PC-3 (cell line): Measurements from ENCODE around the gene UTRN. TPM values are rescaled to one million over a fixed set of nuclear protein-coding genes. Genes with fewer than 3 reads are reported as not detected.
A peak's percentile ranks its signal among the peaks of the same experiment; 100 is the strongest.

Source experiments
- ATAC-seq: fragments of 200-7000 bp; cut with Tn5 transposase; 2 replicates; pipeline ENCODE4 v1.9.1; 2020; ENCODE audit warnings: mild to moderate bottlenecking, moderate library complexity
- BruUV-seq: library from RNA; stranded (reverse); fragments of 400-500 nt; replicated peaks from 2 replicates; lab custom pipeline; 2021; lab: Mats Ljungman, UMichigan
- CTCF ChIA-PET: fragments of 300-600 bp; sonication (Branson Sonifier 250); formaldehyde crosslinking; loops from one replicate; lab custom pipeline; 2022; ENCODE audit warnings: antibody characterized with exemption; lab: Charles Lee
- POLR2A ChIA-PET: fragments of 300-600 bp; sonication (Branson Sonifier 250); formaldehyde crosslinking; loops from one replicate; lab custom pipeline; 2022; ENCODE audit warnings: antibody characterized with exemption; ENCODE audit not compliant: unreplicated experiment; lab: Charles Lee
- DNase-seq: peaks from one replicate; pipeline ENCODE4 v3.0.0-alpha.2; 2015
- H2AFZ ChIP-seq: fragments of 300-600 bp; sonication (generic); 2 replicates; pipeline ENCODE4 v1.6.0; 2016; ENCODE audit warnings: antibody characterized with exemption, low read length
- H3F3A ChIP-seq: fragments of 300-600 bp; sonication (generic); one replicate; pipeline ENCODE4 v1.6.0; 2017; ENCODE audit warnings: antibody characterized with exemption, low read length, control low read depth, mild to moderate bottlenecking; ENCODE audit not compliant: unreplicated experiment
- H3K27ac ChIP-seq: fragments of 300-600 bp; sonication (generic); 2 replicates; pipeline ENCODE4 v1.5.1; 2016; ENCODE audit warnings: mild to moderate bottlenecking, low read length
- H3K27me3 ChIP-seq: fragments of 300-600 bp; sonication (generic); 2 replicates; pipeline ENCODE4 v1.6.1; 2016; ENCODE audit warnings: low read length, mixed read lengths
- H3K36me3 ChIP-seq: fragments of 300-600 bp; sonication (generic); 2 replicates; pipeline ENCODE4 v1.6.1; 2016; ENCODE audit warnings: low read depth, mixed run types, low read length, mixed read lengths
- H3K4me1 ChIP-seq: fragments of 300-600 bp; sonication (generic); 2 replicates; pipeline ENCODE4 v1.5.1; 2016; ENCODE audit warnings: low read length; ENCODE audit not compliant: insufficient read depth
- H3K4me2 ChIP-seq: fragments of 300-600 bp; sonication (generic); 2 replicates; pipeline ENCODE4 v1.6.0; 2016; ENCODE audit warnings: low read length
- H3K4me3 ChIP-seq: fragments of 300-600 bp; sonication (generic); 2 replicates; pipeline ENCODE4 v1.5.1; 2016; ENCODE audit warnings: mild to moderate bottlenecking, low read length, mixed read lengths
- H3K79me2 ChIP-seq: fragments of 300-600 bp; sonication (generic); 2 replicates; pipeline ENCODE4 v1.6.1; 2017; ENCODE audit warnings: low read length, mixed read lengths
- H3K9ac ChIP-seq: fragments of 300-600 bp; sonication (generic); 2 replicates; pipeline ENCODE4 v1.6.0; 2016; ENCODE audit warnings: mild to moderate bottlenecking, low read length
- H3K9me2 ChIP-seq: fragments of 300-600 bp; sonication (generic); replicated peaks from 2 replicates; pipeline ENCODE4 v1.6.1; 2016; ENCODE audit warnings: mixed run types, low read length, mixed read lengths
- H3K9me3 ChIP-seq: fragments of 300-600 bp; sonication (generic); 2 replicates; pipeline ENCODE4 v1.6.1; 2016; ENCODE audit warnings: low read length, mixed read lengths
- H4K20me1 ChIP-seq: fragments of 300-600 bp; sonication (generic); 2 replicates; pipeline ENCODE4 v1.6.1; 2016; ENCODE audit warnings: low read length, mixed read lengths
- CTCF ChIP-seq: fragments of 300-600 bp; sonication (generic); conservative IDR thresholded peaks from 2 replicates; pipeline ENCODE4 v1.5.1; 2017; ENCODE audit warnings: antibody characterized with exemption, low read depth, mild to moderate bottlenecking, low read length
- EZH2 ChIP-seq: fragments of 300-600 bp; sonication (generic); IDR thresholded peaks from one replicate; pipeline ENCODE4 v1.6.1; 2017; ENCODE audit warnings: antibody characterized with exemption, mild to moderate bottlenecking, low read length; ENCODE audit not compliant: unreplicated experiment
- EZH2phosphoT487 ChIP-seq: fragments of 300-600 bp; sonication (generic); IDR thresholded peaks from 2 replicates; pipeline ENCODE4 v1.6.1; 2018; ENCODE audit warnings: mild to moderate bottlenecking, antibody characterized with exemption, low read length, borderline replicate concordance
- intact Hi-C: fragments of 100-400 bp; cut with micrococcal nuclease; formaldehyde crosslinking; loops from 2 replicates; pipeline ENCODE4 v1.9.0; 2023
- total RNA-seq: library from RNA; depleted of rRNA; stranded (reverse); fragments of >200 nt; gene quantifications from 2 replicates; pipeline ENCODE4 v1.2.3, GENCODE V29; 2014

Gene UTRN
- total RNA-seq, 1 experiment from 2014 or later = 58.3 TPM

DNA sequence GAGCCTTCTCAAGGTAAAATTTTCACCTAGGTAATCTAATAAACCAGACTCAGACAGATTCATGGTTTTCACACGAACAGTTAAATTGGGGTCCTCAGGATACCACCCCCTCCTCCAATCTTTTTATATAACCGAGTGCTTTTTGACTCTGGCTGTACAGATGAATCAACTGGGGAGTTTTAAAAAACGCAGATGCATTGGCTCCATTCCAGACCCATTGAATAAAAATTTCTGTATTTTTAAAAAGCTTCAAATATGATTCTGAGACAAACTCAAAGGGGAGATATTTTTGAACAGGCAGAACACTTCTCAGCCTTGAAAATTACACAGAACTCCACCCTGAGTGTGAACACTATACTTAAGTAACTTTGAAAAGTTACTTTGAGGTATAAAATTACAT is 7.2 kb downstream of the UTRN start:
- DNase-seq (no peak), ATAC-seq (no peak)
- TF ChIP-seq CTCF (no peak), EZH2 (no peak), EZH2phosphoT487 (no peak)
- Histone ChIP-seq H3K79me2 (peaks cover 68% of the 10 kb centered on the region), H4K20me1 (no peaks in the 10 kb centered on the region), H3K36me3 (peaks cover 9% of the 10 kb centered on the region), H2AFZ (no peak overlapping the region), H3K27ac (no peak overlapping the region), H3K9ac (no peak overlapping the region), H3K27me3 (no peaks in the 10 kb centered on the region), H3F3A (peaks cover 5% of the 10 kb centered on the region), H3K4me1 (peaks cover 55% of the 10 kb centered on the region), H3K4me2 (no peak overlapping the region), H3K4me3 (no peak overlapping the region), H3K9me2 (no peaks in the 10 kb centered on the region), H3K9me3 (no peaks in the 10 kb centered on the region)
- ChIA-PET CTCF (no interaction called here), POLR2A (no interaction called here)
- intact Hi-C loops = no loop called here
- no TSS peak for BruUV-seq

GRCh38 chr6:144294016-144294415 is 8.9 kb downstream of the UTRN start:
- Histone ChIP-seq H3K4me3 (no peak overlapping the region), H3K27me3 (no peaks in the 10 kb centered on the region), H3K4me2 (peak overlapping the region; percentile 67), H3F3A (peaks cover 5% of the 10 kb centered on the region), H3K36me3 (peaks cover 13% of the 10 kb centered on the region), H3K9ac (no peak overlapping the region), H2AFZ (no peak overlapping the region), H4K20me1 (no peaks in the 10 kb centered on the region), H3K9me2 (no peaks in the 10 kb centered on the region), H3K9me3 (no peaks in the 10 kb centered on the region), H3K27ac (peak overlapping the region; percentile 20), H3K4me1 (peaks cover 51% of the 10 kb centered on the region), H3K79me2 (peaks cover 68% of the 10 kb centered on the region)
- ChIA-PET POLR2A (interaction anchor here (0.6 kb wide), 3 partner anchors 28 to 1812 kb away, joined by 3 to 5 read pairs (median 4); no protein-coding TSS in a partner anchor), CTCF (no interaction called here)
- peak; percentile 80 for DNase-seq
- TF ChIP-seq EZH2phosphoT487 (no peak), EZH2 (no peak), CTCF (no peak)
- ATAC-seq = peak; percentile 68
- intact Hi-C loops = no loop called here
- BruUV-seq = no TSS peak

- CTCF ChIA-PET = no interaction called here
- Histone ChIP-seq H3K9me2 (no peaks in the 10 kb centered on the region), H3K4me2 (no peak overlapping the region), H3F3A (peaks cover 5% of the 10 kb centered on the region), H3K9ac (no peak overlapping the region), H3K4me1 (peaks cover 51% of the 10 kb centered on the region), H3K79me2 (peaks cover 62% of the 10 kb centered on the region), H3K36me3 (peaks cover 13% of the 10 kb centered on the region), H4K20me1 (no peaks in the 10 kb centered on the region), H3K9me3 (no peaks in the 10 kb centered on the region), H3K27ac (no peak overlapping the region), H2AFZ (no peak overlapping the region), H3K4me3 (no peak overlapping the region), H3K27me3 (no peaks in the 10 kb centered on the region)
- POLR2A ChIA-PET = no interaction called here
- no peak for TF ChIP-seq EZH2phosphoT487
- TF ChIP-seq CTCF = no peak
- TF ChIP-seq EZH2 = no peak
- DNase-seq = no peak
- intact Hi-C loops = no loop called here
- no TSS peak for BruUV-seq
- no peak for ATAC-seq
These were observed 10.1 kb downstream of the UTRN start for GRCh38 chr6:144295211-144295610.
